GM18907 (cell line): ENCODE results near the gene PLCD4.
A peak's percentile ranks its signal among the peaks of the same experiment; 100 is the strongest.

Experiments
- ATAC-seq: cut with Tn5 transposase; IDR thresholded peaks from one replicate; pipeline ENCODE4 v1.9.1; 2021; ENCODE audit warnings: mild to moderate bottlenecking, moderate library complexity; ENCODE audit not compliant: unreplicated experiment

Gene PLCD4

GRCh38 chr2:218607436-218608115 is at the start of gene PLCD4:
PLCD4 (plus strand) TSS chr2:218607899; CDS start chr2:218615740, 7,841 bp downstream.
- no peak for ATAC-seq

- ATAC-seq, result no peak
Observed at GRCh38 chr2:218557941-218558340, 49.8 kb upstream of the PLCD4 start.

- ATAC-seq, result no peak
Observed at GRCh38 chr2:218558986-218559385, 48.7 kb upstream of the PLCD4 start.

GRCh38 chr2:218564056-218564455 is 43.6 kb upstream of the PLCD4 start:
- ATAC-seq, result no peak

- ATAC-seq, result no peak
Observed at GRCh38 chr2:218566296-218566695, 41.4 kb upstream of the PLCD4 start.

- peak; percentile 49 for ATAC-seq
Observed at GRCh38 chr2:218567797-218568189, 39.9 kb upstream of the PLCD4 start.

- peak; percentile 79 for ATAC-seq
Observed at GRCh38 chr2:218568190-218569037, 39.3 kb upstream of the PLCD4 start, which contains the start of the genes CNOT9 and USP37. CNOT9 (plus strand) TSS chr2:218568839; CDS start chr2:218568955, 116 bp downstream. USP37 (minus strand) TSS chr2:218568351; CDS start chr2:218558653, 9,698 bp downstream.

- ATAC-seq, result peak; percentile 33
Observed at GRCh38 chr2:218569038-218569431, 38.7 kb upstream of the PLCD4 start.

- no peak for ATAC-seq
Observed at GRCh38 chr2:218569661-218570500, 37.8 kb upstream of the PLCD4 start.

- no peak for ATAC-seq
Observed at GRCh38 chr2:218570850-218571249, 36.8 kb upstream of the PLCD4 start.

GRCh38 chr2:218576854-218577253 is 30.8 kb upstream of the PLCD4 start:
- no peak for ATAC-seq

- ATAC-seq, result no peak
Observed at GRCh38 chr2:218577482-218578220, 30.0 kb upstream of the PLCD4 start.

GRCh38 chr2:218578272-218578877 is 29.3 kb upstream of the PLCD4 start:
- no peak for ATAC-seq

GRCh38 chr2:218582076-218582475 is 25.6 kb upstream of the PLCD4 start:
- peak; percentile 78 for ATAC-seq

GRCh38 chr2:218583983-218584850 is 23.5 kb upstream of the PLCD4 start:
- ATAC-seq, result no peak

GRCh38 chr2:218585541-218585940 is 22.2 kb upstream of the PLCD4 start:
- ATAC-seq, result no peak

- no peak for ATAC-seq
Observed at GRCh38 chr2:218605432-218605831, 2.3 kb upstream of the PLCD4 start.

- ATAC-seq, result no peak
Observed at GRCh38 chr2:218615868-218616315, 8.2 kb downstream of the PLCD4 start.
